Immature natural killer cell (primary cell): ENCODE data around the gene NT5DC1. TPM values are rescaled to one million over a fixed set of nuclear protein-coding genes. Genes with fewer than 3 reads are reported as not detected.

Source experiments
- DNase-seq, 3 donors: peaks; one replicate each; pipeline ENCODE4 v3.0.0; 2022; ENCODE audit warnings: mixed read lengths in 1 of 3
- H3K27ac Mint-ChIP-seq, 6 donors: one replicate each; pipeline ENCODE4 v1.8.0; 2020; ENCODE audit warnings: mixed read lengths in 6 of 6, mild to moderate bottlenecking in 5 of 6, inconsistent platforms in 4 of 6, moderate library complexity in 3 of 6
- H3K27me3 Mint-ChIP-seq, 3 donors: one replicate each; pipeline ENCODE4 v1.8.0; 2020 to 2021; ENCODE audit warnings: low read depth in 3 of 3, mild to moderate bottlenecking in 3 of 3, mixed read lengths in 3 of 3, moderate library complexity in 3 of 3, inconsistent platforms in 1 of 3
- H3K36me3 Mint-ChIP-seq, 3 donors: one replicate each; pipeline ENCODE4 v1.8.0; 2020; ENCODE audit warnings: mixed read lengths in 3 of 3, inconsistent platforms in 2 of 3, mild to moderate bottlenecking in 2 of 3
- H3K4me1 Mint-ChIP-seq, 2 donors: one replicate each; pipeline ENCODE4 v1.8.0; 2020; ENCODE audit warnings: inconsistent platforms in 2 of 2, mild to moderate bottlenecking in 2 of 2, mixed read lengths in 2 of 2, moderate library complexity in 1 of 2
- H3K4me3 Mint-ChIP-seq, 5 donors: one replicate each; pipeline ENCODE4 v1.8.0; 2020; ENCODE audit warnings: mild to moderate bottlenecking in 5 of 5, mixed read lengths in 5 of 5, inconsistent platforms in 3 of 5, moderate library complexity in 3 of 5
- H3K9me3 Mint-ChIP-seq, 6 donors: one replicate each; pipeline ENCODE4 v1.8.0; 2020; ENCODE audit warnings: mild to moderate bottlenecking in 6 of 6, mixed read lengths in 6 of 6, inconsistent platforms in 4 of 6, moderate library complexity in 3 of 6
- polyA plus RNA-seq, 3 donors: library from polyadenylated mRNA; unstranded; fragments of 300-500 nt; fragmentation: Illumina TruSeq; gene quantifications; one replicate each; pipeline ENCODE4 v1.2.3, GENCODE V29; 2021

NT5DC1 gene
- polyA plus RNA-seq, 3 donors from 2014 or later = 30.6 to 44.8 (median 35.9) TPM

DNA sequence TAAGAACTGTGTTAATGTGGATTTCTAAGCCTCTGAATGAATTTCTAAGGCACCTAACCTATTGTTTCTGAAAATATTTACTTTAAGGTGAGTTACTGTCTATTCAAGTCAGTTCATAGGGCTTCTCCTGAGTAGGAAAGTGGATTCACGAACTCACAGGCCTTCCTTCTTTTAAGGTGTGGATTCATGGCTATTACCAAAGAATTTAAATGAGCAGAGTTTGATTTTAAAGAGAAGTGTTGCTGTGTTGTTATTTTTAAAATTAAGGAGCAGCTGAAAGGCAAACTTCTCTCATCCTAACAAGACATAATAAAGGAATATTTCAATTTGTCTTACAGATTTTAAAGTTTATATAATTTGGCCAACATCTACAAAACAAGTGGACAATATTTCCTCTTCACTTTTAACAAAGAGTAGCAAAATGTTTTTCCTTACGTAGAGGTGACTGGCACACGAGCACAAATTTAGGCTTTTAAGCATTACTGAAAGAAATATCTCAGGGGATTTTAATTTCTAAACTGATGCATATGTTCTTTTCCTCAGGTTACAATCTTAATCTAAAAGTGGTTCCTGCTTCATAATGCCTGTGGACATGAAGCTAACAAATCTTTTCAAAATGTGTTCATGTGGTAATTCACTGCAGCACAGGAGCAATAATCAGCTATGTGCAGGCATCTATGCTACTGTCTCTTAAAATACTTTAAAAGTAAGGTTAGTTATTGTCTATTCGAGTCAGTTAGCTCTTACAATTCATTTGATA is 153.8 kb downstream of the NT5DC1 start:
- no peak overlapping the region for H3K27ac Mint-ChIP-seq
- peaks cover 0 to 20% of the 10 kb centered on the region in 2 donors for H3K4me1 Mint-ChIP-seq
- no peak for DNase-seq
- peaks cover 0 to 4% (median 0%) of the 10 kb centered on the region in 3 donors for H3K27me3 Mint-ChIP-seq
- no peaks in the 10 kb centered on the region for H3K36me3 Mint-ChIP-seq
- no peaks in the 10 kb centered on the region for H3K9me3 Mint-ChIP-seq
- no peak overlapping the region for H3K4me3 Mint-ChIP-seq

DNA sequence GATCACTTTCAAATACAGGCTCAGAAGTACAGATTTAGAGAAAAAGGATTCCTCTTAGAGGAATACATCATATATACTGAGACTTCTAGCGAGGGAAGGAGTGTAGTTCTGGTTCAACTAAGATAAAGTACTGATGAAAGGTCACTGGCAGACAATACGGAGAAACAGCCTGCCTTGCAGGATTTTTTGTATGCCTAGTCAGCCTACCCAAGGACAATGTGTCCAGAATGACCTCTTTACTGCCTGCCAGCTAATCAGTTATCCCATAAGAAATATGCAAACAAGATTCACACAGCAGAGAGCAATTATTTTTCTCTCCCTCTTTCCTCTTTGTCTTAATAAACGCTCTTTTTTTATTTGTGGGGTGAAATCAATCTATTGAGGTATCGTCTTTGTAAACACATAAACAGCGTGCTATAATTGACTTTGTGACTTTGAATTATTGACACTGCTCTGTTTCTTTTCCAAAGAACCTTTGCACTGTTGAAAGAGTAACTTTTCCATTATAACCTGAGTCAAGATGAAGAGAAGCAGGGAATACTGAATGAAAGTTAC is 154.7 kb downstream of the NT5DC1 start:
- Mint-ChIP-seq H3K36me3 (peaks cover 0 to 4% (median 1%) of the 10 kb centered on the region in 3 donors), H3K27ac (no peak overlapping the region), H3K27me3 (peaks cover 0 to 4% (median 0%) of the 10 kb centered on the region in 3 donors), H3K4me3 (no peak overlapping the region), H3K9me3 (no peaks in the 10 kb centered on the region), H3K4me1 (peaks cover 0 to 20% of the 10 kb centered on the region in 2 donors)
- DNase-seq = no peak

DNA sequence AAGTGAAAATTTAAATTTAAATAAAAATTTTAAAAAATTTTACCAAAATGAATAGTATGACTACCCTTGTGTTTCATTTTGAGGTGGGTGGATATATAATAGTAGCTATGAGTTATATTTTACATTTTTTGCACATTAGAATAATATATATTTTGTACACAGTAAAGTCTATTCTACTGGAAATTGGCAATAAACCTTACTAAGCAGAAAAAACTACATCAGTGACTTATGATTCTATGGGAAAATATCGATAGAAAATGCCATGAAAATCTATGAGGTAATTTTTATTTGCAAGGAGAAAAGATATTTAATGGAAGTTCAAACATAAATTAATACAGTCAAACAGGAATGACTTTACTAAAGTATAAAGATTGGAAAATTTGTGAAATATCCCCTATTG is 156.0 kb downstream of the NT5DC1 start:
- DNase-seq = no peak
- H3K27me3 Mint-ChIP-seq = peaks cover 0 to 2% (median 0%) of the 10 kb centered on the region in 3 donors
- H3K36me3 Mint-ChIP-seq = peaks cover 3 to 10% (median 6%) of the 10 kb centered on the region in 3 donors
- H3K27ac Mint-ChIP-seq = no peak overlapping the region
- H3K4me3 Mint-ChIP-seq = no peak overlapping the region
- peaks cover 5 to 9% of the 10 kb centered on the region in 2 donors for H3K4me1 Mint-ChIP-seq
- no peaks in the 10 kb centered on the region for H3K9me3 Mint-ChIP-seq

DNA sequence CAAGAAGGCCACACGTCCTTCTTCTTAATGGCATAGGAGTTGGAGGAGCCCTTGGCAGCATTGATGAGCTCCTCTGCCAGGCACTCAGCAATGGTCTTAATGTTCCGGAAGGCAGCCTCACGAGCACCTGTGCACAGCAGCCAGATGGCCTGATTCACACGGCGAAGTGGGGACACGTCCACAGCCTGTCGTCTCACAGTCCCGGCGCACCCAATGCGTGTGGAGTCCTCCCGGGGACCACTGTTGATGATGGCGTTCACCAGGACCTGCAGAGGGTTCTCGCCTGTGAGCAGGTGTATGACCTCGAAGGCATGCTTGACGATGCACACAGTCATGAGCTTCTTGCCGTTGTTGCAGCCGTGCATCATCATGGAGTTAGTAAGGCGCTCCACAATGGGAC is 157.9 kb downstream of the NT5DC1 start:
- H3K27me3 Mint-ChIP-seq = peaks cover 0 to 1% (median 0%) of the 10 kb centered on the region in 3 donors
- H3K27ac Mint-ChIP-seq = no peak overlapping the region
- no peak overlapping the region for H3K4me3 Mint-ChIP-seq
- DNase-seq = no peak
- H3K36me3 Mint-ChIP-seq = peaks cover 9 to 20% (median 19%) of the 10 kb centered on the region in 3 donors
- H3K9me3 Mint-ChIP-seq = peaks cover 0 to 10% (median 2%) of the 10 kb centered on the region in 6 donors
- H3K4me1 Mint-ChIP-seq = peaks cover 0 to 5% of the 10 kb centered on the region in 2 donors

DNA sequence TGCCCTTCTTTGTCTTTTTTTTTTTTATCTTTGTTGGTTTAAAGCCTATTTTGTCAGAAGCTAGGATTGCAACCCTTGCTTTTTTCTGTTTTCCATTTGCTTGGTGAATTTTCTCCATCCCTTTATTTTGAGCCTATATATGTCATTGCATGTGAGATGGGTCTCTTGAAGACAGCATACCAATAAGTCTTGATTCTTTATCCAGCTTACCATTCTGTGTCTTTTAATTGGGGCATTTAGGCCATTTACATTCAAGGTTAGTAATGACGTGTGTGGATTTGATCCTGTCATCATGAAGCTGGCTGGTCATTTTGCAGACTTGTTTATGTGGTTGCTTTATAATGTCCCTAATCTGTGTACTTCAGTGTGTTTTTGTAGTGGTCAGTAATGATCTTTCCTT is 162.7 kb downstream of the NT5DC1 start:
- H3K27ac Mint-ChIP-seq = no peak overlapping the region
- H3K9me3 Mint-ChIP-seq = peaks cover 0 to 10% (median 2%) of the 10 kb centered on the region in 6 donors
- H3K4me3 Mint-ChIP-seq = no peak overlapping the region
- H3K27me3 Mint-ChIP-seq = peaks cover 0 to 2% (median 1%) of the 10 kb centered on the region in 3 donors
- peaks cover 0 to 7% of the 10 kb centered on the region in 2 donors for H3K4me1 Mint-ChIP-seq
- H3K36me3 Mint-ChIP-seq = peaks cover 16 to 36% (median 29%) of the 10 kb centered on the region in 3 donors
- no peak for DNase-seq

DNA sequence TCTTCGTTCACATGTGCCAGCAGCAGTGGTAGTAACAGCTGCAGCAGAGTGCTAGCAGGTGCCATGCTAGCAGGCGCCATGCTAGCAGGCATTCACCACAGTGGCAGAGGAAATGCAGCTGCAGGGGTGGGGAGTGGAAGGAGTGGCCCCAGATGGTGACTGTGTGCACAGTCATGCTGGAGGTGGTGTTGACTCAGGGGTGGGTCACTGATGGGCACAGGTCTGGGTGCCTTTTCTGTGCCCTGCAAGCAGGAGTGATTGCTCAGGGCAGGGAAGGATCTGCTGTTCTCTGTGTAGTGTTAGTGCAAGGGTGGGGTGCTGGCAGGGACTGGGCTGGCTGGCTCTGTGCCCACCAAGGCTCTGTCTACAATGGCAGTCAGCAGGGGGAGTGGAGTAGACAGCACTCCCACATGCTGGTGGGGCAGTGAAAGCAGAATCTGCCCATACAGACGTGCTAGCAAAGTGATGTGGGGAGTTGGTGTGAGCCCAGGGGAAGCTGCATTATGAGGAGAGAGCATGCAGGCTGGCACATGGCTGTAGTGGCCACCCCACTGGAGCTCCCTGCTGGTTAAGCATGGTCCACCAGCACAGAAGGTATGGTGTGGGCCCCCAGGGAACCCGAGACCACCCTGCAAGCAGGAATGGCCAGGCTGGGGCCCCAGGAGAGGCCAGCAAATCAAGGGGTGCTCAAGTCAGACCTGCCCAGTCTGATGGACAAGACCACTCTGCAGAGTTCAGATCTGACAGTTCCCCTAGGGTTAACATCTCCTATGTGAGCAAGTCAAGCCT is 164.6 kb downstream of the NT5DC1 start:
- Mint-ChIP-seq H3K9me3 (peaks cover 0 to 10% (median 2%) of the 10 kb centered on the region in 6 donors), H3K4me1 (peaks cover 4 to 14% of the 10 kb centered on the region in 2 donors), H3K27ac (no peak overlapping the region), H3K27me3 (peaks cover 0 to 2% (median 1%) of the 10 kb centered on the region in 3 donors), H3K36me3 (peaks cover 16 to 36% (median 25%) of the 10 kb centered on the region in 3 donors), H3K4me3 (no peak overlapping the region)
- DNase-seq = no peak

DNA sequence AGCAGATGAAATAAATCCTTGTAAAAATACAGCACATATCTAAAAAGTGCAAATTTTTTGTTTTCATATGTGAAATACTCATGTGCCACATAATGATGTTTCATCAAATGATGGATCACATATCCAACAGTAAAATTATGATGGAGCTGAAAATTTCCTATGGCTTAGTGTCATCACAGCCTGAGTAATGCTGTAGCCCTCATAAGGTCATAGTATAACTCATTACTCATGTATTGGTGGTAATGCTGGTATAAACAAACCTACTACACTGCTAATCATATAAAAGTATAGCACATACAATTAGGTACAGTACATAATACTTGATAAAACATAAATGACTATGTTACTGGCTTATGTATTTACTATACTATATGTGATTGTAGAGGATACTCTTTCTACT is 166.2 kb downstream of the NT5DC1 start:
- no peak overlapping the region for H3K4me3 Mint-ChIP-seq
- peaks cover 0 to 10% (median 2%) of the 10 kb centered on the region in 6 donors for H3K9me3 Mint-ChIP-seq
- no peak for DNase-seq
- peaks cover 13 to 35% (median 27%) of the 10 kb centered on the region in 3 donors for H3K36me3 Mint-ChIP-seq
- peaks cover 0 to 2% (median 1%) of the 10 kb centered on the region in 3 donors for H3K27me3 Mint-ChIP-seq
- no peak overlapping the region for H3K27ac Mint-ChIP-seq
- peaks cover 5 to 9% of the 10 kb centered on the region in 2 donors for H3K4me1 Mint-ChIP-seq

DNA sequence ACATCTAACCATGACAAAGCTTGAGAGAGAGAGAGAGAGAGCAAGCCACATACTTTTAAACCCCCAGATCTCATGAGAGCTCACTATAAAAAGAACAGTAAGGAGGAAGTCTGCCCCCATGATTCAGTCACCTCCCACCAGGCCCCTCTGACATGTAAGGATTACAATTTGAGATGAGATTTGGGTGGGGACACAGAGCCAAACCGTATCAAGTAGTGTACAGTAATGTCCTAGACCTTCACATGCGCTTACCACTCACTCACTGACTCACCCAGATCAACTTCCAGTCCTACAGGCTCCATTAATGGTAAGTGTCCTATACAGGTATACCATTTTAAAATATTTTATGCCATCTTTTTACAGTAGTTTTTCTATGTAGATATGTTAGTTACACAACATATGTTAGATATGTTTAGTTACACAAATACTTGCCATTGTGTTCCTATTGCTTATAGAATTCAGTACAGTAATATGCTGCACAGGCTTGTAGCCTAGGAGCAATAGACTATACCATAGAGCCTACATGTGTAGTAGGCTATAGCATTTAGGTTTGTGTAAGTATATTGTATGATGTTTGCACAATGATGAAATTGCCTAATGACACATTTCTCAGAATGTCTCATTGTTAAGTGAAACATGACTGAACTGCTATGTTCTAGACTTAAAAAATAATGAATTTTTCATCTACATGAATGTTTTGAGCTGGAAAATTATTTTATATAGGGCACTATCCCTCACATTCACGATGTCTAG is 167.4 kb downstream of the NT5DC1 start:
- peaks cover 7 to 13% of the 10 kb centered on the region in 2 donors for H3K4me1 Mint-ChIP-seq
- H3K9me3 Mint-ChIP-seq = peaks cover 0 to 6% (median 2%) of the 10 kb centered on the region in 6 donors
- peaks cover 10 to 25% (median 24%) of the 10 kb centered on the region in 3 donors for H3K36me3 Mint-ChIP-seq
- no peak overlapping the region for H3K4me3 Mint-ChIP-seq
- DNase-seq = no peak
- peaks cover 0 to 2% (median 1%) of the 10 kb centered on the region in 3 donors for H3K27me3 Mint-ChIP-seq
- peak overlapping the region; percentile 16 to 74 (median 48) for H3K27ac Mint-ChIP-seq

DNA sequence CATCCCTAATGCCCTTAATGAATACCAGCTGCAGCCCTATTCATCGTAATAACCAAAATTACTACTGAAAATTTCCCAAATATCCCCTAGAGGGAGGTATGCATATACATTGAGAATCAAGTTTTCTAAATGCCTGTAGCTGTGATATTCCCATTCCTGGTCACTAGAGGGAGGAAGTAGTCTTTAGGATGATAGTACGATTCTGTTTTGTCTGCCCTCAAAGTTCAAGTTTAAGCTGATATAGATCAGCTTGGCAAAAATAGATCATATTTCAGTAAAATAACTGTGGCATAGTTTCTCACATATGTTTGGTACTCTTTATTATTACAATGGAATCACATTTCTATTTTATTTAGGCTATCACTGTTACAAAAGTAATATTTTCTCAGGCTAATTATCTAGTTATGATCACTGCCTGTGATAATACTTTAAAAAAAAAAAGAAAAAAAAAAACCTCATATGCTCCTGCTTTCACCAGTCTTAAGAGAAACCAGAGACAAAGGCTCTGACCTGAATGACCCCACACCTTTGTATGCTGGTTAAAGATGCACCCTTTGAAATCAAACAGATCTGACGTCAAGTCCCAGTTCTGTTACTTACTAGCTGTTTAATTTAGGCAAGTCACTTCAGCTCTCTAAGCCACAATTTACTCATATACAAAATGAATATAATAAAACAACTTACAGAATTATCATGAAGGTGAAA is 168.1 kb downstream of the NT5DC1 start:
- Mint-ChIP-seq H3K4me1 (peaks cover 8 to 18% of the 10 kb centered on the region in 2 donors), H3K27ac (peak overlapping the region; percentile 16 to 74 (median 48)), H3K27me3 (peaks cover 0 to 2% (median 2%) of the 10 kb centered on the region in 3 donors), H3K4me3 (no peak overlapping the region), H3K9me3 (no peaks in the 10 kb centered on the region), H3K36me3 (peaks cover 7 to 26% (median 20%) of the 10 kb centered on the region in 3 donors)
- DNase-seq = peak; percentile 27 to 36 (median 27)

DNA sequence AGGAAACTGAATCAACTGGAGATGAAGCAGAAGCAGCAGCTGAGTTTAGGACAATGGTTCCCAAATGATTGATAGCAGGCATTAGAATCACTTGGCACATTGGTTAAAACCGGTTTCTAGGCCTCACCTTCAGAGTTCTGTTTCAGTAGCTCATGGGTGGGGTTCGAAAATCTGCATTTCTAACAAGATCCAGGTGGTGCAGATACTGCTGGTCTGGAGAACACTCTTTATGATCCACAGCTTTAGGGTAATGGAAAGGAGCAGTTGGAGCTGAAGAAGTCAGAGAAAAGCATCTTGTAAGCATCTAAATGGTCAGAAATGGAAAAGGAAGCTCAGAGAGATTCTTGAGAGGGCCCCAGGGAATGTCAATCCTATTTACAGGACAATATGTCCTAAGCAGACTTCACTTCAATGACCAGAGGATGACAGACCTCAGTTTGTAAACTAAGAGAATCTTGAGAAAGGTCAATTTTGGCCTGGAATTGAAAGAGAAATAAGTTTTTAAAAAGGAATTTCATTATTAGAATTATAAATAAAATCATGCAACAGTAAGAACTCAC is 170.6 kb downstream of the NT5DC1 start:
- Mint-ChIP-seq H3K27me3 (peaks cover 0 to 2% (median 0%) of the 10 kb centered on the region in 3 donors), H3K27ac (peak overlapping the region in 5 of 6 donors; percentile 0 to 74 (median 38)), H3K36me3 (peaks cover 5 to 24% (median 6%) of the 10 kb centered on the region in 3 donors), H3K4me1 (peaks cover 23 to 39% of the 10 kb centered on the region in 2 donors), H3K4me3 (no peak overlapping the region), H3K9me3 (no peaks in the 10 kb centered on the region)
- DNase-seq = no peak

DNA sequence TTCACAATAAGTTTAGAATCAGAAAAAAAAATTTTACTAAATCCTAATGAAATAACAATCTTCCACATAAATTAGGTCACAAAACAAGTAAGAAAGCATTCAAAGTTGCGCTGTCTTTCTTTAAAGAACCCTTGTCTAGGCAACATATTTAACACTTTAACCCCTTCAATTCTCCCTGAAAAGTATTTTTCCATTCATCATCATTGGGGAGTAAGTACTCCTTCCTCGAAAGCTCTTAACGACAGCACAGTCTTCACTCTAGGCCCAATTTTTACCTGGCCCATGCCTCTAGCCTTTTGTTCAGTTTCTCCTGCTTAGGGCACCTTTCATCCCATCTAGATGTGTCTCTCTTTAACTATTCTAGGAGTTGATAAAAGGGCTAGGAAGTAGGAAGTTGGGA is 176.5 kb downstream of the NT5DC1 start:
- H3K9me3 Mint-ChIP-seq = no peaks in the 10 kb centered on the region
- H3K4me1 Mint-ChIP-seq = peaks cover 63 to 80% of the 10 kb centered on the region in 2 donors
- no peak for DNase-seq
- peak overlapping the region; percentile 87 to 100 (median 98) for H3K27ac Mint-ChIP-seq
- H3K4me3 Mint-ChIP-seq = peak overlapping the region; percentile 94 to 100 (median 97)
- H3K27me3 Mint-ChIP-seq = peaks cover 15 to 23% (median 21%) of the 10 kb centered on the region in 3 donors
- peaks cover 15 to 29% (median 18%) of the 10 kb centered on the region in 3 donors for H3K36me3 Mint-ChIP-seq

DNA sequence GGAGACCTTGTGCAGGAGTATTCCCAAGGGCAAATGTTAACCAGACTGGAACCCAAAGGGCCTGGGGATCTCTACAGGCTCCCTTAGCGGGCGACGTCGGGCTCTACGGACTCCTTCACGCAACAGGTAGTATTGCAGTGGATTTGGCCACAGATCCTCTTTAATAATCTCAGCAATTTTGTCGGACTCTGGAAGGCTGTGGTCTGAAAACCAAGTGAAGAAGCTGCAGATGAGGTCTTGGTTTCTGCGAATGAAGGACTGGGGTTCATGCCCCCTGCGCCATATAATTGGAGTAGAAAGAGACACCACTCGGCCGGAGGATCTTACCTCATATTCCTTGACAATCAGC is 177.8 kb downstream of the NT5DC1 start:
- peaks cover 61 to 71% of the 10 kb centered on the region in 2 donors for H3K4me1 Mint-ChIP-seq
- H3K27me3 Mint-ChIP-seq = peaks cover 15 to 21% (median 21%) of the 10 kb centered on the region in 3 donors
- H3K36me3 Mint-ChIP-seq = peaks cover 15 to 22% (median 18%) of the 10 kb centered on the region in 3 donors
- peak overlapping the region; percentile 98 to 100 (median 100) for H3K27ac Mint-ChIP-seq
- DNase-seq = no peak
- H3K4me3 Mint-ChIP-seq = peak overlapping the region; percentile 94 to 100 (median 97)
- no peaks in the 10 kb centered on the region for H3K9me3 Mint-ChIP-seq
